Measurements from ENCODE around the gene METTL15.

Gene METTL15

DNA sequence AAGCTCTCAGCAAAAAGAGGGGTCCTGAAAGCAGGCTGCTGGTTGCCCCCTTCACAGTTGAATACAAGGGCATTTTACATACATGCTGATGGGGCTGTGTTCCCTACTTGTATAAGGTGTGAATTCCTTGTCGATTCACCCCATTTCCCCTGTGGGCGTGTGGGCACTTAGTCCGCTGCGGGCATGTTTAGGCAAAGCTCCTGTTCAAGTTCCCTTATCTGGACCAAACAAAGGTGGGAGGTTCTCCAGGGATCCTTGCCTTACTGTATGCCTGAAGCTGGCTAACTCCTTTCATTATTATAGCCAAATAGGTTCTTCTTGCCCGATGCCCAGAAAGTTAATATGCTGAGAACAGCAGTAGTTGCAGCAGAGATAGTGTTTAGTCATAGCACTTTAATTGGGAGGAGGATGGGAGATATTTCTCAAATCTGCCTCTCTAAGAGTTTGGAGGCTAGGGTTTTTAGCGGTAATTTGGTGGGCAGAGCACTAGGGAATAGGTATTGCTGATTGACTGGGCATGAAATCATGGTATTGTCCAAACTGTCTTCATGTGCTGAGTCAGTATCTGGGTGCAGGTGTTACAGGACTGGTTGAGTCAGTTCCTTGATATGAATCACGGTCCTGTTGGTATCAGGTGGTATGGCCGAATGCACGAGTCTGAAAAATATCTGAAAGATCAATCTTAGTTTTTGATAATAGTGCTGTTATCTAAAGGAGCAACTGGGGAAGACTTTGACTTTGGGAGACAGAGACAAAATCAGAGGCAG is 32.7 kb downstream of the METTL15 start:
- ChIA-PET POLR2A (no interaction called here), CTCF (no interaction called here)
- TF ChIP-seq L3MBTL2 (conservative IDR thresholded peaks at IDR 0.05) (no peak), HDGF (IDR thresholded peaks at IDR 0.05; ENCODE audit: borderline replicate concordance) (no peak), ZNF384 (IDR thresholded peaks at IDR 0.05) (no peak), SP1 (IDR thresholded peaks at IDR 0.05) (no peak), FOXK2 (IDR thresholded peaks at IDR 0.05) (no peak), ELF4 (IDR thresholded peaks at IDR 0.05) (no peak), SUZ12 (IDR thresholded peaks at IDR 0.05) (no peak), BHLHE40 (IDR thresholded peaks at IDR 0.05; ENCODE audit: borderline replicate concordance) (no peak), FOXM1 (IDR thresholded peaks at IDR 0.05; ENCODE audit: borderline replicate concordance) (no peak), CTBP1 (IDR thresholded peaks at IDR 0.05; ENCODE audit: borderline replicate concordance) (no peak), LEF1 (IDR thresholded peaks at IDR 0.05; ENCODE audit: borderline replicate concordance) (no peak), TARDBP (IDR thresholded peaks at IDR 0.05) (no peak), FOXA1 (IDR thresholded peaks at IDR 0.05) (no peak)
- TF ChIP-seq, protein P1, sequence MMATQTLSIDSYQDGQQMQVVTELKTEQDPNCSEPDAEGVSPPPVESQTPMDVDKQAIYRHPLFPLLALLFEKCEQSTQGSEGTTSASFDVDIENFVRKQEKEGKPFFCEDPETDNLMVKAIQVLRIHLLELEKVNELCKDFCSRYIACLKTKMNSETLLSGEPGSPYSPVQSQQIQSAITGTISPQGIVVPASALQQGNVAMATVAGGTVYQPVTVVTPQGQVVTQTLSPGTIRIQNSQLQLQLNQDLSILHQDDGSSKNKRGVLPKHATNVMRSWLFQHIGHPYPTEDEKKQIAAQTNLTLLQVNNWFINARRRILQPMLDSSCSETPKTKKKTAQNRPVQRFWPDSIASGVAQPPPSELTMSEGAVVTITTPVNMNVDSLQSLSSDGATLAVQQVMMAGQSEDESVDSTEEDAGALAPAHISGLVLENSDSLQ (IDR thresholded peaks at IDR 0.05): no peak
- DNase-seq (ENCODE audit: extremely low spot score): no peak

DNA sequence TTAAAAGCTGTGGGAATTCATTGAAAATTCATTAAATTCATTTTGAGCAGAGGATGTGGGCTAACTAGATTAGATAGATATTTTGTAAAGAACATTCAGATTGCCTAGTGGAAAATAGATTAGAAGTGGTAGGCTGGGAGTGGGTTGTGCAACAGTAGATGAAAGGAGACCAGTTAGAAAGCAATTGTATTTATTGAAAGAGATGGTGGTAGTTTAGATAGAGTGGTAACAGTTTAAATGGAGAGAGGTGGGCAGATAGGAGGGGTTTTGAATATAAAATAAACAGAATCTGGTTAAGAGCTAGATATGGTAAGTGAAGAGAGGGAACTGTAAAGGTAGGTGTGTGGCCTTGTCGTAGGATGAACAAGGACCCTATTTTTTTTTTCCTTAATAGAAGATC is 34.5 kb downstream of the METTL15 start:
- no peak for DNase-seq (ENCODE audit: extremely low spot score)
- ChIA-PET CTCF (no interaction called here), POLR2A (interaction anchor here (0.8 kb wide), 1 partner anchor 11 kb away, joined by 3 read pairs; no protein-coding TSS in a partner anchor)
- no peak for TF ChIP-seq SUZ12 (IDR thresholded peaks at IDR 0.05)
- no peak for TF ChIP-seq NFRKB (IDR thresholded peaks at IDR 0.05)
- no peak for TF ChIP-seq ARNT (IDR thresholded peaks at IDR 0.05)
- TF ChIP-seq FOXM1 (IDR thresholded peaks at IDR 0.05; ENCODE audit: borderline replicate concordance): no peak
- no peak for TF ChIP-seq TARDBP (IDR thresholded peaks at IDR 0.05)
- no peak for TF ChIP-seq CTBP1 (IDR thresholded peaks at IDR 0.05; ENCODE audit: borderline replicate concordance)
- no peak for TF ChIP-seq BHLHE40 (IDR thresholded peaks at IDR 0.05; ENCODE audit: borderline replicate concordance)
- TF ChIP-seq FOXK2 (IDR thresholded peaks at IDR 0.05): no peak
- TF ChIP-seq ZNF384 (IDR thresholded peaks at IDR 0.05): no peak
- TF ChIP-seq, protein P1 (IDR thresholded peaks at IDR 0.05): no peak
- no peak for TF ChIP-seq HDGF (IDR thresholded peaks at IDR 0.05; ENCODE audit: borderline replicate concordance)
- no peak for TF ChIP-seq SP1 (IDR thresholded peaks at IDR 0.05)
- no peak for TF ChIP-seq LEF1 (IDR thresholded peaks at IDR 0.05; ENCODE audit: borderline replicate concordance)
- TF ChIP-seq FOXA1 (IDR thresholded peaks at IDR 0.05): no peak
- no peak for TF ChIP-seq ELF4 (IDR thresholded peaks at IDR 0.05)

DNA sequence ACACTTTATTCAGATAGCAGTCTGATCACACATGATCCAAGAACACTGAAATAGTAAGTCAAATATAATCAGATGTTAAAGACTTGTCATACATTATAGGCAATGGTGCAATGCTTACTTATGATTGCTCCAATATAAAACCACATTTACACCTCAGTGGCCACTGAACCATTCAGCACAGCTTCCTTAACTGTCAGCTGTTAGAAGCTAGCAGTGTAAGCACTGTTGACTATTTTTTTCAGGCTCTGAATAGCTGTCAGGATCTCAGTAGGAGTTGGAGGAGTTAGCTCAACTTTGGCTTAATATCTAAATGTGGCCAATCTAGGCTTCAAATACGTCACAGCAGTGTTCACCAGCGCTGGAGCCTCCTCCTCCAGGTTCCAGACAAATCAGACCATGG is 36.6 kb downstream of the METTL15 start:
- ChIA-PET POLR2A (no interaction called here), CTCF (no interaction called here)
- TF ChIP-seq L3MBTL2 (conservative IDR thresholded peaks at IDR 0.05): no peak
- TF ChIP-seq HDGF (IDR thresholded peaks at IDR 0.05; ENCODE audit: borderline replicate concordance): no peak
- TF ChIP-seq FOXK2 (IDR thresholded peaks at IDR 0.05): no peak
- TF ChIP-seq LEF1 (IDR thresholded peaks at IDR 0.05; ENCODE audit: borderline replicate concordance): no peak
- TF ChIP-seq TARDBP (IDR thresholded peaks at IDR 0.05): no peak
- TF ChIP-seq BHLHE40 (IDR thresholded peaks at IDR 0.05; ENCODE audit: borderline replicate concordance): no peak
- no peak for DNase-seq (ENCODE audit: extremely low spot score)

DNA sequence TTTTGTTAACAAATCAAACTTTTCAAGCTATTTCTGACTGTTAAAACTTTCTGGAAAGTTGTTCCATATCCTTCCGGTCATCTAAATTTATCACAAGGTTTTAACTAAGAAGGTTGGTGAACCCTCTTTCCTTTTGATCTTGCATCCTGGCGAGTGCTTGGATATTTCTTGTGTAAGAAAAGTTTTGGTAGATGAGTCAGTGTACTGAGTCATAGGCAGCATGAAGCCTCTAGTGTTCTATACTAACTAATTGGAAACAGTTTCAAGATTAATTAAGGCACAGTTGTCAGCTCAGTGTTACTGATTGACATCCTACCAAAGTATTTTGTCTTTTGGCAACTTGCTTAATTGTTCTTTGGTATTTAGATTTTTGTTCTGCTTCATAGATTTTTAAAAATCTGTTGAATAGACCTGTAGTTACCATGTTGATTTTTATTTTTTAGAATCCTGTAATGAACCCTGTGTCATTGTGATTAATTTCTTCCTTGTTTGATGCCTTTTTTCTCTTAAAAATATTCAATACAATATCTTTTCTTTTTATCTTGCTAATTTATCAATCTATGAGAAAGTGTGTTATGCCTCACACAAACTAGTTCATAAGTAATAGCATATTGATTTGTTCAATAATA is 38.0 kb downstream of the METTL15 start:
- no peak for TF ChIP-seq SUZ12 (IDR thresholded peaks at IDR 0.05)
- no peak for TF ChIP-seq NFRKB (IDR thresholded peaks at IDR 0.05)
- no peak for TF ChIP-seq FOXM1 (IDR thresholded peaks at IDR 0.05; ENCODE audit: borderline replicate concordance)
- no peak for TF ChIP-seq ARNT (IDR thresholded peaks at IDR 0.05)
- TF ChIP-seq L3MBTL2 (conservative IDR thresholded peaks at IDR 0.05): no peak
- no peak for TF ChIP-seq CTBP1 (IDR thresholded peaks at IDR 0.05; ENCODE audit: borderline replicate concordance)
- no peak for TF ChIP-seq ELF4 (IDR thresholded peaks at IDR 0.05)
- TF ChIP-seq FOXK2 (IDR thresholded peaks at IDR 0.05): no peak
- TF ChIP-seq HDGF (IDR thresholded peaks at IDR 0.05; ENCODE audit: borderline replicate concordance): no peak
- no peak for TF ChIP-seq TARDBP (IDR thresholded peaks at IDR 0.05)
- no peak for TF ChIP-seq LEF1 (IDR thresholded peaks at IDR 0.05; ENCODE audit: borderline replicate concordance)
- no peak for TF ChIP-seq BHLHE40 (IDR thresholded peaks at IDR 0.05; ENCODE audit: borderline replicate concordance)
- DNase-seq (ENCODE audit: extremely low spot score): no peak
- CTCF ChIA-PET: no interaction called here
- POLR2A ChIA-PET: no interaction called here

DNA sequence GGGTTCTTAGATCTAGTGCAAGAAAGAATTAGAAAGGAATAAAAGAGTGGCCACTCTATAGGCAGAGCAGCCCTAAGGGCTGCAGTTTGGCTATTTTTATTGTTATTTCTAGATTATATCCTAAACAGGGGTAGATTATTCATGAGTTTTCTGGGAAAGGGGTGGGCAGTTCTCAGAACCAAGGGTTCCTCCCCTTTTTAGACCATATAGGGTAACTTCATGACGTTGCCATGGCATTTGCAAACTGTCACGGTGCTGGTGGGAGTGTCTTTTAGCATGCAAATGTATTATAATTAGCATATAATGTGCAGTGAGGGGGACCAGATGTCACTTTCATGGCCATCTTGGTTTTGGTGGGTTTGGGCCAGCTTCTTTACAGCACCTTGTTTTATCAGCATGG is 44.6 kb downstream of the METTL15 start:
- CTCF ChIA-PET: no interaction called here

More for the DNA sequence above, 44.6 kb downstream of the METTL15 start:
- no peak for DNase-seq (ENCODE audit: extremely low spot score)
- POLR2A ChIA-PET: no interaction called here
- no peak for TF ChIP-seq HDGF (IDR thresholded peaks at IDR 0.05; ENCODE audit: borderline replicate concordance)
- TF ChIP-seq BHLHE40 (IDR thresholded peaks at IDR 0.05; ENCODE audit: borderline replicate concordance): no peak
- TF ChIP-seq TARDBP (IDR thresholded peaks at IDR 0.05): no peak
- no peak for TF ChIP-seq SP1 (IDR thresholded peaks at IDR 0.05)
- TF ChIP-seq FOXM1 (IDR thresholded peaks at IDR 0.05; ENCODE audit: borderline replicate concordance): no peak
- no peak for TF ChIP-seq FOXK2 (IDR thresholded peaks at IDR 0.05)
- TF ChIP-seq ARNT (IDR thresholded peaks at IDR 0.05): no peak
- TF ChIP-seq, protein P1 (IDR thresholded peaks at IDR 0.05): no peak
- TF ChIP-seq FOXA1 (IDR thresholded peaks at IDR 0.05): no peak
- TF ChIP-seq NFRKB (IDR thresholded peaks at IDR 0.05): no peak
- TF ChIP-seq SUZ12 (IDR thresholded peaks at IDR 0.05): no peak
